Neural crest cell (in vitro differentiated cells): Measurements from ENCODE around the gene PRKAG2. TPM values are rescaled to one million over a fixed set of nuclear protein-coding genes. Genes with fewer than 3 reads are reported as not detected.

Source experiments
- DNase-seq: peaks from one replicate; pipeline ENCODE4 v3.0.0; 2021; ENCODE audit warnings: low read depth, mixed read lengths, low spot score
- H3K27ac Mint-ChIP-seq: one replicate; pipeline ENCODE4 v1.8.0; 2021; ENCODE audit warnings: mild to moderate bottlenecking, mixed read lengths; ENCODE audit not compliant: unreplicated experiment
- H3K27me3 Mint-ChIP-seq: 2 replicates; pipeline ENCODE4 v1.8.0; 2021; ENCODE audit warnings: low read depth, mild to moderate bottlenecking, mixed read lengths
- H3K36me3 Mint-ChIP-seq: 2 replicates; pipeline ENCODE4 v1.8.0; 2021; ENCODE audit warnings: low read depth, mild to moderate bottlenecking, mixed read lengths
- H3K4me1 Mint-ChIP-seq: 2 replicates; pipeline ENCODE4 v1.8.0; 2021; ENCODE audit warnings: mixed read lengths
- H3K4me3 Mint-ChIP-seq: one replicate; pipeline ENCODE4 v1.8.0; 2021; ENCODE audit warnings: mild to moderate bottlenecking, mixed read lengths
- H3K9me3 Mint-ChIP-seq: 2 replicates; pipeline ENCODE4 v1.8.0; 2021; ENCODE audit warnings: mixed read lengths
- CTCF ChIP-seq: fragments of 200-600 bp; sonication (generic); conservative IDR thresholded peaks from 2 replicates; pipeline ENCODE4 v1.5.0; 2021; ENCODE audit warnings: antibody characterized with exemption, mild to moderate bottlenecking
- total RNA-seq: library from RNA; stranded (reverse); gene quantifications from 2 replicates; pipeline ENCODE4 v1.2.1, GENCODE V29; 2021

PRKAG2 gene
- total RNA-seq, 1 donor from 2014 or later, result 12.5 TPM

- Mint-ChIP-seq H3K4me1 (peaks cover 14% of the 10 kb centered on the region), H3K9me3 (peaks cover 4% of the 10 kb centered on the region), H3K27ac (no peak overlapping the region), H3K27me3 (no peaks in the 10 kb centered on the region), H3K4me3 (no peak overlapping the region), H3K36me3 (peaks cover 5% of the 10 kb centered on the region)
- TF ChIP-seq CTCF, result no peak
- DNase-seq, result no peak
Observed at GRCh38 chr7:151709141-151710038, 167.5 kb downstream of the PRKAG2 start.

- H3K4me1 Mint-ChIP-seq, result peaks cover 16% of the 10 kb centered on the region
- no peak overlapping the region for H3K27ac Mint-ChIP-seq
- H3K9me3 Mint-ChIP-seq, result peaks cover 4% of the 10 kb centered on the region
- no peak for DNase-seq
- no peak overlapping the region for H3K4me3 Mint-ChIP-seq
- peaks cover 5% of the 10 kb centered on the region for H3K36me3 Mint-ChIP-seq
- TF ChIP-seq CTCF, result no peak
- H3K27me3 Mint-ChIP-seq, result no peaks in the 10 kb centered on the region
Observed at GRCh38 chr7:151708610-151709009, 168.3 kb downstream of the PRKAG2 start.

GRCh38 chr7:151707757-151708156, 169.2 kb downstream of the PRKAG2 start:
- DNase-seq, result no peak
- Mint-ChIP-seq H3K4me1 (peaks cover 16% of the 10 kb centered on the region), H3K36me3 (peaks cover 5% of the 10 kb centered on the region), H3K9me3 (peaks cover 4% of the 10 kb centered on the region), H3K27ac (no peak overlapping the region), H3K4me3 (no peak overlapping the region), H3K27me3 (no peaks in the 10 kb centered on the region)
- no peak for TF ChIP-seq CTCF

DNA sequence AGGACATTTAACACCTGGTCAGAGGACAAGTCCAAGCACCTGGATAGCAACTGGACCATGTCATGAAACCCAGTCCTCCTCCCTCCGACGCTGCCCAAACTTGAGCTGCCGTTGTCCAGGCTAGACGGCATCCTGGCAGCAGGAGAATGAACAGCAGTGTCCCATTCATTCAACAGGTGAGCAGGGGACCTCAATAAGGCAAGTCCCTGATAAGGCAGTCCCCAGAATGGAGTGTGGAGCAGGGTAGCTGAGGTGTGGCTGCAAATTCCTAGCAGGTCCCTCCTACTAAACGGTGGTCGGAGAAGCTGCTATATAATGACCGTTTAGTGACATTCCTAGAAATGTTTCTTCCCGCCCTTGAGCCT, 169.8 kb downstream of the PRKAG2 start:
- Mint-ChIP-seq H3K4me1 (peaks cover 12% of the 10 kb centered on the region), H3K36me3 (peaks cover 5% of the 10 kb centered on the region), H3K4me3 (no peak overlapping the region), H3K9me3 (peaks cover 4% of the 10 kb centered on the region), H3K27me3 (no peaks in the 10 kb centered on the region), H3K27ac (no peak overlapping the region)
- no peak for DNase-seq
- no peak for TF ChIP-seq CTCF

GRCh38 chr7:151706277-151707104, 170.4 kb downstream of the PRKAG2 start:
- TF ChIP-seq CTCF, result no peak
- Mint-ChIP-seq H3K9me3 (peaks cover 4% of the 10 kb centered on the region), H3K27ac (no peak overlapping the region), H3K4me1 (peaks cover 12% of the 10 kb centered on the region), H3K36me3 (peaks cover 5% of the 10 kb centered on the region), H3K4me3 (no peak overlapping the region), H3K27me3 (no peaks in the 10 kb centered on the region)
- DNase-seq, result no peak
